Stimulated activated CD4-positive, alpha-beta T cell treated with anti-CD3 and anti-CD28 coated beads, TNF-alpha, amount 100 ng/mL, for 24 hours (primary cell): ENCODE results near the gene RS1.

Experiments used
- DNase-seq, 3 experiments: peaks; one replicate each; pipeline ENCODE4 v3.0.0-alpha.2; 2020; ENCODE audit warnings: low read depth in 3 of 3

The RS1 gene

GRCh38 chrX:18672008-18672407 lies at the start of gene RS1:
Gene RS1 (minus strand): TSS chrX:18672108. CDS start chrX:18672068, 40 bp downstream.
- no peak for DNase-seq

DNA sequence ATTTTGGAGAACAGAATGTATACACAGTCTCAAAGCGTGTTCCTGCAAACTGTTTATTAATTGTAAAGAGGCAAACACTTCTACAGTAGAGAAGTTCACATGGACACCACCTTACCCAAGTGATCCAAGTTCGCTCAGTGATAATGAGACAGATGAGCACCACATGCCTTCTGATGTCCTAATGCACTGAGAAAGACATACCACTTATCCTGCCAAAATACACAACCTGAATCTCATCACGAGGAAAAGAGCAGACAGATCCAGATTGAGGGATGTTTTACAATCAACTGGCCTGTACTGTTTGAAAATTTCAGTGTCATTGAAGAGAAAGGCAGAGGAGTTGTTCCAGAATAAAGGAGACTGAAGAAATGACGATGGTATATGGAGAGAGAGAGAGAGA lies 47.9 kb upstream of the RS1 start:
- DNase-seq, result no peak

DNA sequence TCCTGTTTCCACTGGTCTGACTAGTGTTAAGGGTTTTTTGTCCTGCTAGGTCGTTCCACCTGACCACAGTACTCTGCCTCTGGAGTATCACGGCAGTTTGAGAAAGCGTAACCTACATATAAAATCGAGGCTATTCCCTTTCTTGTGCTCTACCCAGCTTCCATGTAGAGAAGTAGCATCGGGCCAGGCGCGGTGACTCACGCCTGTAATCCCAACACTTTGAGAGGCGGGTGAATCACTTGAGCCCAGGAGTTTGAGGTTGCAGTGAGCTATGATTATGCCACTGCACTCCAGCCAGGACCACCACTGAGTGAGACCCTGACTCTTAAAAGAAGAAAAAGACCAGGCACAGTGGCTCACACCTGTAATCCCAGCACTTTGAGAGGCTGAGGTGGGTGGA lies 43.0 kb upstream of the RS1 start:
- DNase-seq, result no peak

DNA sequence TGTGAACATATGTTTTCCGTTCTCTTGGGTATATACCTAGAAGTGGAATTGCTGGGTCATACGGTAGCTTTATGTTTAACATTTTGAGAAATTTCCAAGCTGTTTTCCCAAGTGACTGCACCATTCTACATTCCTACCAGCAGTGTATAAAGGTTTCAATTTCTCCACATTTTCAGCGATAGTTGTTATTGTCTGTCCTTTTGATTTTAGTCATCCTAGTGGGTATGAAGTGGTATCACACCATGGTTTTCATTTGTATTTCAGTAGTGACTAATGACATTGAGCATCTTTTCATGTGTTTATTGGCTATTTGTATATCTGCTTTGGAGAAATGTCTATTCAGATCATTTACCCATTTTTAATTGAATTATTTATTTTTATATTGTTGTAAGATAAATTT lies 37.9 kb upstream of the RS1 start:
- DNase-seq, result no peak

DNA sequence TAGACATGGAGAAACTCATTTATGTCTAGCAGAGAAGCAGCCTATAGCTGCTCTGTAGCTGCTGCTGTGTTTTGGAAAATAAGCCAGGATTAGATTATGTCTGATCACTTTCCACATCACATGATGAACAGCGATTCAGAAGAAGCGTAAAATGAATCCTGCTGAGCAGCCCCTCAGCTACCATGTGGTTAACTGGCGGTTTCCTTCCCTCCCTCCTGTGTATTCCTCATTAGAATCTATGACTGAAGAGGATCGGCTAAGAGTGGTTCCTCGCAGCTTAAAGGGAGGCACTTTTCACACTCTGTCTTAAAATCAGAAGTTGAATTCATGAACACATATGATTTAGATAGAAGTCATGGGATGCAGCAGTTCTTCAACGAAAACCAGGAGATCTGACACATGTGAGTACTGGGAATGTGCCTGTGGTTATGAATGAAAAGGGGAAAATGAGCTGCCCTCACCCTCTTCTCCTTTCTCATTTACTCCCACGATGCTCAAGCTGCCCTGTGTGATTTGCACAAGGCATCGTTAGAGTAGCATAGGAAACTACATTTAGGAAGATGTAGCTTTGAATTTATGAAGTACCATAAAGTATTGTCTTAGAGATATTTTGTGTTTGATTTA lies 35.6 kb upstream of the RS1 start, which contains the start of gene PPEF1:
PPEF1 (plus strand) TSS at position 220 of the 624 bp plus-strand sequence; CDS start at position 356, 136 bp downstream.
- DNase-seq, result no peak

DNA sequence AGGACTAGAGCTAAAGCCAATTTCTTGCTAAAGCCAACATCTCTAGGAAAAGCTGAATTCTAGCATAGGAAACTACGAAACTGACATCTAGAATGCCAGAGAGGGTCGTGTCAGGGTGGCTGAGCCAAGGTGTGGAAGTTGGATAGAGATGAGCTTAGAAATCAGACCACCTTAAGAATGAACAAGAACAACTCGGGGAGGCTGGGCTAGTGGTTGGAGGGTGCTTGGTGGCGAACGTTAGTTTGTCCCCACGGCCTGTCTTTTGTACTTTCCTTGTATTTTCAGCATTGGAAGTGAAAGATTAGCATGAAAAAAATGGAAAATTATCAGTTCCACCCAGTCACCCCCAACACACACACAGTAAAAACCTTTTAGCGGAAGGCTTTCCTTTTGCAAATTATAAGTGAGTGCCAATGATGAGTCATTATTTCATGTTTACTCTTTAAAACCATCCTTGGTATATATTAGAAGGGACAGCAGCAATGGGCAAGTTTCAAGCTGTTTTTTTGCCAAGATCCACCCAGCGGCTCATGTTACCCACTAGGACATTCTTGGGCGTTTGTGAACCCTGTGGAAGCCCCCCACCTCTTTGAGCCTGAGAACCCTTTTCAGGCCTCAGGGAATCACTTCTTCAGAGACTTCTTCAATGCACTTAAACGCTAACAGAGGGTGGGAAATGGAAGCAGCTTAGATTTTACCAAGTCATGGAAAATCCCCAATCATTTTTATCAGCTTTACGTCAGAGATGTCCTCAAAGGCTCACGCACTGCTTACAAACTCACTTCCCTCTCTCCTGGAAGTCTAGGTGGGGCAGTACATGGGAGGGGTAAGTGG lies 30.7 kb upstream of the RS1 start:
- DNase-seq, result no peak

DNA sequence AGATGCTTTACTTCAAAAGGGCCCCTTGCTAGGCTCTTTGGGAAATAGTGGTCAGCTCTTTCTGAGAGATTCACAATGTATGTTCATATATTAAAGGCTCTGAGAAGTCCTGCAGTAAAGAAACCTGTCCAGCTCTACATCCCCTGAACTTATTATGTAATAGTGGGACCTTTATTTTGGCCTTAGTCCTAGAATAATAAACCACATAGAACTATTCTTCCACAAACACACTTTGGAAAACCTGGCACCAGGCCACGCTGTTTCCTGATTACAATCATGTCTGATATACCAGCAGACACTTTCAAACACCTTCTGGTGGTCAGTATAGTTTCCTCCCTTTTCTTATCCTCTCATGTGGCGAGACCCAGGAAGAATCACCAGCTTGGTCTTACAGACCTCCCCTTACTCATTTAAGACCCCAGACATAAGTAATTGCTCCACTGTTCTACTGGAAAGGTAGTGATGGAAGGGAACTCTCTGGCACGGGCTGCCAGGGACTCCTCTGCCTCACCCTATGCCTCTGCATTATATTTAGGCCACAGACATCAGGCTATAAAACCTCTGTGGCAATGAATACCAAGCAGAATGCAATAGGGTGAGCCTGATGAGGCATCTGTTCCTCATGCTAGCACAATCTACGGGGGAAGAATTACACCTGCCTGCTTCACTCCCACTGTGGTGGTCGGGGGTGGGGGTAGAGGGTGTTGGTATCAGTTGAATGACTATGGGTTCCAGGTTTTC lies 29.9 kb upstream of the RS1 start:
- no peak for DNase-seq

GRCh38 chrX:18698737-18699650 lies 27.1 kb upstream of the RS1 start:
- no peak for DNase-seq

- no peak for DNase-seq
These were observed 24.7 kb upstream of the RS1 start for GRCh38 chrX:18696653-18697052.

DNA sequence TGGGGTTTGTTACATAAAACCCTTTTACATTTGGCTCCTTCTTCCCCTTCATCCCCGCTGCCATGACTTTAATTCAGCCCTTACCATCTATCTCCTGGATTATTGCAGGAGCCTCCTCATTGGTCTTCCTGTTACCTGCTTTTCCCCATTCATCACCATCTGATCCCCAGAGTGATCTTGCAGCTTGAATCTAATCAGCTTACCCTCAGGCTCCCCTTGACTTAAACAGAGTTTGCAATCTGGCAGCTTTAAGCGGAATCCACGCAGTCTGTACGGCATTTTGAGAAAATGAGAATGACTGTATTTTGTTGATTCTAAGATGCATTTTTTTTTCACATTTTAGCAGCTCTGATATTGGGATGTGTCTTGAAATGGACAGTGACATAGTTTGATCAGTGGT lies 20.6 kb upstream of the RS1 start:
- DNase-seq, result no peak

- DNase-seq, result no peak
These were observed 19.5 kb upstream of the RS1 start for GRCh38 chrX:18691431-18691830.

DNA sequence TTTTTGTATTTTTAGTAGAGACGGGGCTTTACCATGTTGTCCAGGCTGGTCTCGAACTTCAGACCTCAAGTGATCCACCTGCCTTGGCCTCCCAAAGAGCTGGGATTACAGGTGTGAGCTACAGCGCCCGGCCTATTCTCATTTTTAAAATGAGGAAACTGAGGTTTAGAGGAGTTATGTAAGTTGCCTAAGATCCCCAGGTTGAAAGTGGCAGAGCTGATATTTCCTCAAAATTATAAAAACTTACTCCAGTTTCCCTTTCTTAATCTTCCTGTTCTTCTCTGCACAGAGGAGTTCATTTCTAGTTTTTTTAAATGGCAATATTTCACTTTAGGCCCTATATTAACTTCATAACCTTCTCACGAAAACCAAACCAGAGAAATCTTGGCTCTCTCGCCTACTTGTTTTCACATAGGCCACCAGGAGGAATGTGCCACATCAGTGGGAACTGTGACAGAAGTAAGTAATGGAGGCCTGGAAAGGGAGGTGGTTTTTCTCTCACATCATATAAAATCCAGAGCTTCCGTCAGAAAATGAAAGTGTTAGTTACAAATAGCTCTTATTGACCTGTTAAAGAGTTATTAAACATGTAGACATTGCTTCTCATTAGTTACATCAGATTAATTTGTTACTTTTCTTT lies 16.1 kb upstream of the RS1 start:
- DNase-seq, result no peak

DNA sequence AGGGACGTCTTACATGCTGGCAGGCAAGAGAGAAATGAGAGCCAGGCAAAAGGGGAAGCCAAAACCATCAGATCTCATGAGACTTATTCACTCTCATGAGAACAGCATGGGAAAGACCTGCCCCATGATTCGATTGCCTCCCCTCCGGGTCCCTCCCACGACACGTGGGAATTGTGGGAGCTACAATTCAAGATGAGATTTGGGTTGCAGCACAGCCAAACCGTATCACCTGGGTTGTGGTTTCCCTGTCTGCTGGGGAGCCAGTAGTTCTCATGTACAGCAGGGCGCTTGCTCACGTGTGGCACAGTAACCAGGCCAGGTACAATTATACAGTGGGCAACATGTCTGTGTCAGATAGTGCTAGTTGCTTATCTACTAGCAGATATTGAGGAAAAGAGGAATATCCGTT lies 11.1 kb upstream of the RS1 start:
- DNase-seq, result no peak

DNA sequence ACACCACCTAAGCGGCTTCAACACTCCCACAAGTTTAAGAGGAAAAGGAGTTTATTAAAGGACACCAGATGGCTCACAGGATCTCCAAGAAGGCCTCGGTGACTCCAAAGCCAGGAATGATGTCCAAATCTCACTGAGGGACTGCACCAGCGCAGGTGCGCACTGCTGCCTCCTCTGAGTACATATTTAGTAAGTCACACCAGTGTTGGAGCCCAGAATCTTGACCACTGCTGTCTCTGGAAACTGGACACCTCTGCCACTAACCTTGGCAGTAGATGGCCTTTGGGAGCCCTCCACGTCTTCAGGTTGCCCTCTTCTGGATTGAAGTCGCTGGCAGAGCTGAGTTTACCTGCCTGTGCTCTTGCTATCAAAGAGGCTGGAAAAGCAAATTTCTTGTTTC lies 10.1 kb upstream of the RS1 start:
- no peak for DNase-seq

- DNase-seq, result no peak
These were observed 5.4 kb upstream of the RS1 start for GRCh38 chrX:18677161-18677869.

GRCh38 chrX:18676470-18676869 lies 4.6 kb upstream of the RS1 start:
- DNase-seq, result no peak

- DNase-seq, result no peak
These were observed 4.1 kb upstream of the RS1 start for GRCh38 chrX:18676050-18676449.

- peak; percentile 56 to 65 (median 62) for DNase-seq
These were observed 3.2 kb upstream of the RS1 start for GRCh38 chrX:18674788-18675735.

GRCh38 chrX:18674417-18674787 lies 2.5 kb upstream of the RS1 start:
- peak in 1 of 3 experiments; percentile 3 for DNase-seq
